Measurements from ENCODE around the gene TLR5.

The TLR5 gene

GRCh38 chr1:223114871-223115270 lies 28.2 kb downstream of the TLR5 start:
- DNase-seq (ENCODE audit: low read depth in 2 of 2) = no peak

- DNase-seq (ENCODE audit: low read depth in 2 of 2) = no peak
Measured at GRCh38 chr1:223110952-223111351, 32.1 kb downstream of the TLR5 start.

DNA sequence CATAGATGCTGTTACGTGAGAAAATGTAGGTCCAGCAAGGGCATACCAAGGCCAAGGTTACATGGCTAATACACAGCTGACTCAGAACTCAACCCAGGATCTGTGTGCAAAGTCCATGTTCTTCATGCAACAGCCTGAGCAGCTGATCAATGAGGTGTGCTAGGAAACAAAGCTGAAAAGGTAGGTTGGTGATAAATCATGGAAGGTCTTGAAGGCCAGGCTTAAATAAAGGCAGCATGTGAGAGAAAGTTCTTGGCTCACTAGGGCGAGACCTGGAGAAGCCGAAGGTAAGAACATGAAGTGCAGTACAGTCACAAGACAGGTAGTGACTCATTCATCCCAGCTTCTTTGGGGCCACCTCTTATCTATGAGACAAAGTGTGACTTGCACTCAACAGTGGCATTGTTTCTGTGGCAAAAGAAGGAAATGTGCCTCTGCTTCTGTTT lies 33.4 kb downstream of the TLR5 start:
- DNase-seq (ENCODE audit: low read depth in 2 of 2) = no peak

DNA sequence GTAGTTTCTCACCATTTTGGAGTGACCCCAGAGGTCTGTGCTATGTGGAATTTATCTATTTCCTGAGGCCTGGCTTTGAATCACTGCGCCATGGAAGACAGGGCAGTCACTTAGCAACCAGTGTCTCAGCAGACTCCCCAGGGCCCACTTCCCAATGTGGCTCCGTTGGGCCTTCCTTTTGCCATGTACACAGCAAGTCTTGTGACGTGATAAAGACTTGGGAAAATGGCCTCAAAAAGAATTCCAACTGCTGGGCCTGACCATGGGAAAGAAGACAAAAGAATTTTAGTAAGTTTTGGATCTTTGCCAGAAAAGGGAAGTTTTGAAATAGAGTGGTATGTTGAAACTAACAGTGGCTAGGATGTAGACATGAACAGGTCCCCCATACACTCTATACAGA lies 36.2 kb downstream of the TLR5 start:
- DNase-seq (ENCODE audit: low read depth in 2 of 2) = no peak

GRCh38 chr1:223105568-223105967 lies 37.5 kb downstream of the TLR5 start:
- DNase-seq (ENCODE audit: low read depth in 2 of 2) = no peak

DNA sequence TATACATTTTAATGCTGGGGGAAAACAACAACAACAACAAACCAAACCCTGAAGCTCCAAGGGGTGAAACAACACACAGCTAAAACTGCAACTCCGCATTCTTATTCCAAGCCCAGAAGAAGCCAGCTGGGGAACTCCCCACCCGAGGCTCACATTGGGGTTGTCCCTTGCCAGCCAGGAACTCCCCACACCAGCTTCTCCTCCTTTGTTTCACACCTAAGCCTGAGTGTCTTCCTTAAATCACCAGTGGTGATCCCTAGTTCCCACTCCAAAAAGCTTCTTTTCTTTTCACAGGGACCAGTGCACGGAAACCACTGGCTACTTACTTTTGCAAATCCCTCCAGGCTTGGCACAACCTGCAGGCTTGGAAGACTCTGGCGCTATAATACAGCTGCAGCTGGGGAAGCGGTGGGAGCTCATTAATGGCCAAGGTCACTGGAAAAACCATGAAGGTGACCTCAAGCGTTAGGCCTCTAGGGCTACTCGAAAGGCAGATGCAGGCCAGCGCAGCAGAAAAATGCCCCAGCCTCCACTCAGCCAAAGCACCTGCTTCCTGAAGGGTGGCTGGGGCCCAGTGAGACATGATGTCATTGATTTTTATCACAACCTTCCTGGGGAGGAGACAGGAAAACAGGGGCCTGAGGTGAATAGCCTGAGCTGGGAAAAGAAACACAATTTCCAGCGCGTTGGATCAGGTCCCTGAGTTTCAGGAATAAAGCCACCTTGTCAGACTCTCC lies 40.1 kb downstream of the TLR5 start:
- DNase-seq (ENCODE audit: low read depth in 2 of 2) = no peak

- no peak for DNase-seq (ENCODE audit: low read depth in 2 of 2)
Measured at GRCh38 chr1:223097713-223098112, 45.3 kb downstream of the TLR5 start.

GRCh38 chr1:223095870-223096269 lies 47.2 kb downstream of the TLR5 start:
- DNase-seq (ENCODE audit: low read depth in 2 of 2) = no peak

GRCh38 chr1:223091896-223092295 lies 51.2 kb downstream of the TLR5 start:
- DNase-seq (ENCODE audit: low read depth in 2 of 2) = no peak

DNA sequence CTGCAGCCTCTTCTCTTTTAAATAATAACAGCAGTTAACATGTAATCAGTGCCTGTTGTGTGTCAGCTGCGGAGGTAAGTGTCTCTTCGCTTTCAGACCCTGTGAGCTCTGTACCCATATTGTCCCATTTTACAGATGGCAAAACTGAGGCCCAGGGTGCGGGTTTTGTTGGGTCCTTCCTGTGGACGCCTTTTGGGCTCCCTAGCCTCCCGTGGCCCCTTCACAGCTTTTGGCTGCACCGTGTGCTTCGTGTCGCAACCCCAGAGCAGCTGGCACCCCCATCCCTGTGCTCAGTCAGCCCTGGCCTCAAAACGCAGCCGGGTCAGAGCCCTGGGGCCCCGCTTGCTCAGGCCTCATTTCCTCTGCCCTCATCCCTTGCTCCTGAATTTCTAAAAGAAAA lies 53.8 kb downstream of the TLR5 start:
- DNase-seq (ENCODE audit: low read depth in 2 of 2) = no peak

- no peak for DNase-seq (ENCODE audit: low read depth in 2 of 2)
Measured at GRCh38 chr1:223088713-223089240, 54.3 kb downstream of the TLR5 start.

DNA sequence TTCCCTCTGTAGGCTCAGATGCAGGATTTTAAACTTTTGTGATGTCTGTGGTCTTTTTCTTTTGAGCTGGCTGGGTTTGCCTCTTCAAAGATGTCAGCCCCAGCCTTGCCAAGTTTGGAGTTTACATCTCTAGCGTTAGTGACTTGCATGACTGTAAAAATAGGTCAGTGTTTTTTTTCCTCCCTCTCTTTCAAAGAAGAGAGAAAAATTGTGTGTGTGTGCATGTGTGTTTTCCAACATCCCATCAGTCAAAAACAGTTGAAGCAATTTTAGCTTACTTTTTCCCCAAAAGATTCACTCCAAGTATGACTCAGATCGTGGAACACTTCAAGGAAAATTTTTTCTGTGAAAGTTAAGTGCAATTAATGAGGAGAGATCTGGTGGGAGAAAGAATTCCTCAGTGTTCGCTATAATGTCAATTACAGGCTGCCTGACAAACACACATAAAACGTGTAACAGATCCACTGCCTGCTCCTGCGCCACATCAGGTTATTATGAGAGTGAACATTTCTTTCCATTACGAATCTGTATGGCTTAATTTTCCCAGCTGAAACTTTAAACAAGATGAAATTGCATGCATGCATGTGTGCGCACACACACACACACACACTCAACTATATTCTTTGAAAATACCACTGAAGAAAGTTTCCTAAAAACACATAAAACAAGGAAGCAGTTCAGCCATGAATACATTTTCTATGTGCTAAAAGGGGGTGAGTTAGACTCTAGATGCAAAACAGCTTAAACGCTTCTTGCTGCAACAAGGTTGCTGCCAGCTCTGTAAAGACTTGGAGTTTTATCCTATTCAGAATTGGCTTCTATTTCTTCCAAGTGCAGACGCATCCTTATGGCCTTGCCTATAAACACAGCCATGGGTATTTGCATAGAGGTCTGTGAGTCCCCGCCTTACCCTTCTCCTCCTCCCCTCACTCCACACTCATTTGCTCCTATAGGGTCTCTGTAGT lies 55.5 kb downstream of the TLR5 start:
- no peak for DNase-seq (ENCODE audit: low read depth in 2 of 2)

GRCh38 chr1:223084464-223084866 lies 58.6 kb downstream of the TLR5 start:
- DNase-seq (ENCODE audit: low read depth in 2 of 2) = no peak

DNA sequence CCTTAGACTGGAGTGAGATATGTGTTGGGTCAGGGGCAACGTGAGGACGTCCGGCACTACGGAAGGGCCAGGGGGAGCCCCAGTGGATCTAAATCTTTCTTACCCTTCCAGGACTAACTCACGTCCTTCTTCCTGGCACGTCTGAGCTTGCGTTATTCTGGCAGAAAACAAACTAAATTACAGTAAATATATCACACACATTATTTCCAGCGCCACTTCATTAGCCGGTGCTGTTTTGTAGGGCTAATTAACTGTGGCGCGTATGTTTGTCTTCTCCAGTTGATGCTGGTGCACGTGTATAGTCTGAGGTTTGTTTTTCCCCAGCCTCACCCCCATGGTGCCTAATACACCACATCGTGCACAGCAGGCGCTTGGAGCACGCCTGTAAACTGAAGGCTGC lies 59.2 kb downstream of the TLR5 start:
- no peak for DNase-seq (ENCODE audit: low read depth in 2 of 2)

- no peak for DNase-seq (ENCODE audit: low read depth in 2 of 2)
Measured at GRCh38 chr1:223082914-223083313, 60.1 kb downstream of the TLR5 start.

DNA sequence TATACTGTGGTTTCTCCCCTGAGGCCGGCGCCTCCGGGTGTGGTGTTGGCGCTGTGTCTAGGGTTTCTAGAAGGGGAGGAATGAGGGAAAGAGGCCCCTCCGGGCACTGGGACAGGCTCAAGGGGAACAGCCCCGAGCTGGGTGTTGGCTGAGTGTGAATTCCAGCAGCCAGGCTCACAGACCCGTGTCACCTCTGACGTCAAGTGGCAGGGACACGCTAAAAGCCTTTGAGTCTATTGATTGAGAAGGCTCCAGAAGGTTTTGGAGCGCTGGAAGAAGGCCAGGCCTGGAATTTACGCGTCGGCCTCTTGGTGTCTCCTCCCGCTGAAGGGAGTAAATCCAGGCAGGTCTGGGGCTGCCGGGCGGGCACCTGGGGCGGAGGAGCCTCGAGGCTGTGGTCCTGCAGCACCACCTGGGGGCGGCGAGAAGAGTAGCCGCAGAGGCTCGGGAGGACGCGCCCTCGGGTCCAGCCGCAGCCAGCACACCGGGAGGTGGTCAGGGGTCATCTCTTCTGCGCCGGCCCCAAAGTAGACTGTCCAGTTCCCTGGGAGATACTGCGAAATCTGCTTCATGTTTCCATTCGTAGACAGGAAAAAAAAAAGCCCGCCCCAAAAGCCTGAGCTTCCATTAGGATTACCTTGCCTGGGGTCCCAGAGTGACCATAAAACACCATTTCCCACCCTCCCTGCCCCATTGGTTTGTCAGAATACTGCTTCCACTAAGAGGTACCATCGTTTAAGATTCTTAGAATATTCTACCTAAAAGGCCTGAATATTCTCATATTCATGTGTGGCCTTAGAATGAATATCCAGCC lies 61.7 kb downstream of the TLR5 start:
- peak; percentile 49 to 57 for DNase-seq (ENCODE audit: low read depth in 2 of 2)

GRCh38 chr1:223079498-223079897 lies 63.5 kb downstream of the TLR5 start:
- DNase-seq (ENCODE audit: low read depth in 2 of 2) = no peak

- DNase-seq (ENCODE audit: low read depth in 2 of 2) = no peak
Measured at GRCh38 chr1:223077247-223077833, 65.7 kb downstream of the TLR5 start.

- DNase-seq (ENCODE audit: low read depth in 2 of 2) = no peak
Measured at GRCh38 chr1:223076362-223076761, 66.7 kb downstream of the TLR5 start.

- no peak for DNase-seq (ENCODE audit: low read depth in 2 of 2)
Measured at GRCh38 chr1:223075834-223076233, 67.2 kb downstream of the TLR5 start.

All from fibroblast of skin of left biceps (primary cell).